NCI-H1417 (cell line): Measurements from ENCODE around the gene STK11.

Experiments used
- DNase-seq, 3 experiments: peaks; one replicate each; lab custom pipeline; 2025; lab: John Stamatoyannopoulos, UW

The STK11 gene

DNA sequence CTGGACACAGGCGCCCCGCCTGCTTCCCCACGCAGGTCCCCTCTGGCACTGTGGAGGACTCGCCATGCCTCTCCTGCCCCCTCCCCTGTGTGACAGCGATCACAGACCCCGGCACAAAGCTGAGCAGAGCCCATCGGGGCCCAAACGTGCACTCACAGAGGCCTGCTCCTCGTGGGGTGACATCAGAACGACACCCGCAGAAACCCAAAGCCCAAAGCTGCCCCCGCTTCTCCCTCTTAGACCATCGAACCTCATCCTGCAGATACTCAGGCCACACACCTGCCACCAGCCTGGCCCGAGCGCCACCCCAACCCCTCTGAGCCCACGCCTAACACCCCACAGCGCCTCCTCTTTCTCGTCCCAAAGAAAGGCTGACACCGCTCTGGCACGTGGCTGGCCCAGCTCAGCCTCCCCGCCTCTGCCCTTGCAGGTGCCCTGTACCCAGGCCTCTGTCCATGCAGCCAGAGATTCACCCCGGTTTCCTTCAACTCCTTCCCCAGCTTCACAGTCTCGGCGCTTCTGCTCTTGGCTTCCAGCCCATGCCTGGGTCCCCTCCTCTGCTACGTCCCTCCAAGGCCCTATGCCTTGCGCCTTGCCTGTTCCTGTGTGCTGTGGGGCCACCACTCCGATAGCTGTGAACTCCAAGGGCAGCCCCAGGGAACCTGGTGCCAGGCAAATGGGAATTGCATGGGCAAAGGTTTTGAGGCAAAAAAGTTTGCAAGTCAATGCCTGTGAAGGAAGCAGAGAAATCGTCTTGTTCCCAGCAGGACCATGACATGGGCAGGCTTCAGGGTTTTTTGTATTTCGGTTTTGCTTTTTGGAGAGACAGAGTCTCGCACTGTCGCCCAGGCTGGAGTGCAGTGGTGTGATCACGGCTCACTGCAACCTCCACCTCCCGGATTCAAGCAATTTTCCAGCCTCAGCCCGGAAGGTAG is 33.1 kb downstream of the STK11 start:
- DNase-seq, result no peak

- no peak for DNase-seq
Measured at GRCh38 chr19:1239420-1239795, 33.8 kb downstream of the STK11 start.

GRCh38 chr19:1239796-1240737 is 34.5 kb downstream of the STK11 start:
- DNase-seq, result peak; percentile 94 to 97 (median 95)

DNA sequence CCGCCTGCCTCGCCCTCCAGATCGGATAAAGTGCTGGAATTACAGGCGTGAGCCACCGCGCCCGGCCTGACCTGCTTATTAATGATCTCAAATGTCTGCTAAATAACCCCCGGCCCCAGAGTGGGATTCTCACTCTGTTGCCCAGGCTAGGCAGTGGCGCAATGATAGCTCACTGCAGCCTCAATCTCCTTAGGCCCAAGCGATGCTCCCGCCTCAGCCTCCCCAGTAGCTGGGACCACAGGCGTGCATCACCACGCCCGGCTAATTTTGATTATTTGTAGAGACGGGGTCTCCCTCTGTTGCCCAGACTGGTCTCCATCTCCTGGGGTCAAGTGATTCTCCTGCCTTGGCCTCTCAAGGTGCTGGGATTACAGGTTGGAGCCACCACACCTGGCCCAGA is 35.3 kb downstream of the STK11 start:
- DNase-seq, result no peak

DNA sequence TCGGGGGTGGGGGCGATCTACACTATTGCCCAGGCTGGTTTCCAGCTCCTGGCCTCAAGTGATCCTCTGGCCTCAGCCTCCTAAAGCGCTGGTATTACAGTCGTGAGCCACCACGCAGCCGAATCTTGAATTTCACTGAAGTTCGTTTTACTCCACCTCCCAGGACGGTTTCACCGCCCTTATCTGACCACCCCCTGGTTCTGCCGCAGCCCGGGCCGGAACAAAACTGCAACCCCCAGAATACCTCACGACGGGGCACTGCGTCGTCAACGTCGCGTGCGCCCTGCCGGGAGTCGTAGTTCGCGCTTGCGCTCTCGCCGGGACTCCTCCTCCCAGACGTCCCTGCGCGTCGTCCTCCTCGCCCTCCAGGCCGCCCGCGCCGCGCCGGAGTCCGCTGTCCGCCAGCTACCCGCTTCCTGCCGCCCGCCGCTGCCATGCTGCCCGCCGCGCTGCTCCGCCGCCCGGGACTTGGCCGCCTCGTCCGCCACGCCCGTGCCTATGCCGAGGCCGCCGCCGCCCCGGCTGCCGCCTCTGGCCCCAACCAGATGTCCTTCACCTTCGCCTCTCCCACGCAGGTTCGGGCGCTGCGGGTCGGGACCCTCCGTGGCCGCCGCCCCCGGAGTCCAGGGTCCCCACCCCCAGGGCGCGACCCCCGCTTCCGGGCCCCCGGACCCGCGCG is 36.0 kb downstream of the STK11 start, which contains the start of gene ATP5F1D:
TSS of gene ATP5F1D (plus strand) at position 335 of the 679 bp plus-strand sequence. CDS start at position 435, 100 bp downstream.
- DNase-seq, result peak; percentile 92 to 96 (median 94)

DNA sequence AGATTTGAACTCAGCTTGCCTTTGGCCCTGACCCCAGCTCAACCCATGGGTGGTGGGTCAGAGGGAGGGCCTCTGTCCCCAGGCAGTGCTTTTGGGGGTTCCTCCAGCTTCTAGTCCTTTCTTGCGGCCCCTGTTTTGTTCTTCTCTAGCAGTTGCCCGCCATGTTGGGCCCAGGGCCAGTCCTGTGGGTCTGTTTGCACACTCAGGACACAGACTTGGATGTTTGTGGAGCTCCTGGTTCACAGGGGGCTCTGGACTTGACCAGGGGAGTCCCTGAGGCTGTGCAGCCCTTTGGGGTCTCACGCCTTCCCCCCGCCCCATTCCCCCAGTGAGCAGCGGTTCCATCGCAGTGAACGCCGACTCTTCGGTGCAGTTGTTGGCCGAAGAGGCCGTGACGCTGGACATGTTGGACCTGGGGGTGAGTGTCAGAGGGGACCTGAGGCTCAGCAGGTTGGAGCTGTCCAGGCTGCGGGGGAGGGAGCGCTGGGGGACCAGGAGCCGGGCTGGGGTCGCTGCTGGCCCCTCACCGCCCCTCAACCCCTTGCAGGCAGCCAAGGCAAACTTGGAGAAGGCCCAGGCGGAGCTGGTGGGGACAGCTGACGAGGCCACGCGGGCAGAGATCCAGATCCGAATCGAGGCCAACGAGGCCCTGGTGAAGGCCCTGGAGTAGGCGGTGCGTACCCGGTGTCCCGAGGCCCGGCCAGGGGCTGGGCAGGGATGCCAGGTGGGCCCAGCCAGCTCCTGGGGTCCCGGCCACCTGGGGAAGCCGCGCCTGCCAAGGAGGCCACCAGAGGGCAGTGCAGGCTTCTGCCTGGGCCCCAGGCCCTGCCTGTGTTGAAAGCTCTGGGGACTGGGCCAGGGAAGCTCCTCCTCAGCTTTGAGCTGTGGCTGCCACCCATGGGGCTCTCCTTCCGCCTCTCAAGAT is 38.5 kb downstream of the STK11 start:
- peak; percentile 54 to 78 (median 65) for DNase-seq

DNA sequence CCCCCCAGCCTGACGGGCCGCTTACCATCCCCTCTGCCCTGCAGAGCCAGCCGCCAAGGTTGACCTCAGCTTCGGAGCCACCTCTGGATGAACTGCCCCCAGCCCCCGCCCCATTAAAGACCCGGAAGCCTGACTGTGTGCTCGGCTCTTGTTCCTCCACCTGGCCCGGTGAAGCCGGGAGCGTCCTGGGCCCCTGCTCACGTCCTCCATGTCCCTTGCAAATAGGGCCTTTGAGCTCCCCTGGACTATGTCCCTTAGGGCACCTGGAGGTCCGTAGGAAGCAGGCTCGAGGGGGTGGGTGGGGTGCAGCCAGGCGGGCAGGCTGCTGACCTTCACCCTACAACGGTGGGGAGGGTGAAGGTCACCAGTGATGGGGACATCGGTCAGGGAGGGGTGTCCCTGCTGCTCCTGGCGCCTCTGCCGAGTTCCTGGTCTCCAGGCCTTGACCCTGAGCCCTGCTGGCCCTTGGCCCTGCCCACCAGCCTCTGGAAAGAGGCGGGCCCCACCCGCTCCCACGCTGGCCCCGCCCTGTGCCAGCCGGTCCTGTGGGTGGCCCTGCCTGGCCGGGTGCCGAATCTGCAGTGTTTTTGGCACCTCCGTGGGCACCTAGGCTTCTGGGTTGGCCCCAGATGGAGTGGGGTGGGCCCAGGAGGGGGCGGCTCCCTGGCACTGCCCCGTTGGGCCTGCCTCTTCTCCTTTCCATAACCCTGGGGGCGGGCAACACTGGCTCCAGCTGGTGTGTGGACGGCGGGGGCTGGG is 39.3 kb downstream of the STK11 start:
- no peak for DNase-seq

DNA sequence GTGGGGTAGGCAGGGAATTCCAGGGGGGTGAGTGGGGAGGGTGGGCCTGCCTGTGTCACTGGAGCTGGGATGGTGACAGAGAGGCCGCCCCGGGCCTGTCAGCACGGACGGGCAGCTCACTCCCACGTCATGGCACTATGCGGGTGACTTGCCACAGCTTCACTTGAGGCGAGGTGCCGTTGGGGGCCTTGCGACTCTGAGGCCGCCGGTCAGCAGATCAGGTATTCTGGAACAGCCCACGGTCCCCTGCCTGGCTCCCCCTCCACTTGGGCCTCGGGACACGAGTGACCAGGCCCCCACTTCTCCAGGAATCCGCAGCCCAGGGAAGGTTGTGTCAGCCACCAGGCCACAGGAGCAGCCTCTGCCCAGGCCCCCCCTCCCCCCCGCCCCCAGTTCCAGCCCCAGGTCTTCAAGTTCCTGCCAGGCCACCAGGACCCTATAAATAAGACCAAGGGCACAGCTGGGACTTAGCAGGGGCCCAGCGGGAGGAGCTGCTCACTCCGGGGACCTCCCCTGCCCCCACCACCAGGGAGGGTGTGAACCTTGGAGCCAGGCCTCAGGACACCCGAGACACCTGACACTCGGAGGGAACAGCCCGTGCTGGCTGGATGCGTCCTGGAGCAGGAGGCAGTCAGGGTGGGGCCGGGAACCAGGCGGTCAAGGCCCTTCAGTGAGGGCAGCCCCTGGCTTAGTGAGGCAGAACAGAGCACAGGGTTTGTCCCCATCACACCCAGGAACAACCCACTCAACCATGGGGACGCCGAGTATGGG is 40.1 kb downstream of the STK11 start:
- no peak for DNase-seq

DNA sequence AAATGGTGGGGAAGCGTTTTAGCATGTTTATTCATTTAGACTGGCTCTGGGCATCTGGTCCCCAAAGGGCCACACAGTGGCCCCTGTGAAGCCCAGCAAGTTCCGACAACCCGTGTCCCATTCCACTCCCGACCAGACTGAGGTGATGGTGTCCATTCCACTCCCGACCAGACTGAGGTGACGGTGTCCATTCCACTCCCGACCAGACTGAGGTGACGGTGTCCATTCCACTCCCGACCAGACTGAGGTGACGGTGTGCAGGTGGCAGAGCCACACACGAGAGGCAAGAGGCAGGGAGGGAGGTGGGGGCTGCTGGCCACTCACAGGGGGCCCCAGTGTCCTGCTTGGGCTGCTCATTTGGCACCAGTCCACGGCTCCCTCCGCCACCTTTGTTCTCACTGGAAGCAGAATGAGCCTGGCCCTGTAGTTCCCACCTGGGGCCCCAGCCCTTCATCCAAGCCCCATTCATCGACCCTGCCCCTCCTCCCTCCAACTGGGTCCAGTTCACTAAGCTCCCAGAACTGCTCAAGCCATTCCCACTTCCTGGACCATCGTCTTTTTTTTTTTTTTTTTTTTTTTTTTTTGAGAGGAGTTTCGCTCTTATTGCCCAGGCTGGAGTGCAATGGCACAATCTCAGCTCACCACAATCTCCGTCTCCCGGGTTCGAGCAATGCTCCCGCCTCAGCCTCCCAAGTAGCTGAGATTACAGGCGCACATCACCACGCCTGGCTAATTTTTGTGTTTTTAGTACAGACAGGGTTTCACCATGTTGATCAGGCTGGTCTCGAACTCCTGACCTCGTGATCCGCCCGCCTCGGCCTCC is 40.9 kb downstream of the STK11 start:
- peak in 1 of 3 experiments; percentile 40 for DNase-seq

GRCh38 chr19:1247748-1248138 is 42.2 kb downstream of the STK11 start:
- no peak for DNase-seq

DNA sequence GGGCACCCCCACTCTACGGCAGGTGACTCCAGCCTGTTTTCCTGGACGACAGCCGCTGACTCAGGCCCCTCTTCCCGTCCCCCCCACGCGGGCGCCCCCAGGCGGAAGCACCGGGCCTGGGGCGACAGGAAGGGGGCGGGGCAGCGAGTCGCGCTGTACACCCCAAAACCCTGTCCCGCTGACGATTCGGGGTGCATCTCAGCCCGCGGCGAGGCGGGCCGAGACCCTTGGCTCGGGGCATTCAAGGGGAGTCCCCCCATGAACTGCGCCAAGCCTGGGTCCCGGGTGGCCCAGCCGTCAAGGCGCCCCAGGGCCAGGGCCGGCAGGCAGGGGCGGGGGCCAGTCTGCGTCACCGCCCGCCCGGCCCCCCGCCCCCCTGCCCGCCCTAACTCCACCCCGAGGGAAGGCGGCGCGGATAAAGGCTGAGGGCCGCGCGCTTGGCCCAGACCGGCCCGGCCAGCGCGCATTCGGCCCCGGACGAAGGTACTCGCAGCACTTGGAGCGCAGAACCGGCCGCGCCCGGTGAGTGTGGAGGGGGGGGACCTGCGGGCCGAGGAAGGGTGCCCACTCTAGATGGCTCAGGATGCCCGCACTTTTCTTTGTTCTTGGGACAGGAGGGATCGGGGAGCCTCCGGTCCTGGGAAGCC is 42.7 kb downstream of the STK11 start, which contains the start of gene MIDN:
TSS of gene MIDN (plus strand) at position 445 of the 647 bp plus-strand sequence. CDS start 1,714 bp downstream, outside the sequence.
- peak; percentile 84 to 94 (median 93) for DNase-seq

GRCh38 chr19:1248786-1249297 is 43.3 kb downstream of the STK11 start:
- peak; percentile 91 to 96 (median 95) for DNase-seq

DNA sequence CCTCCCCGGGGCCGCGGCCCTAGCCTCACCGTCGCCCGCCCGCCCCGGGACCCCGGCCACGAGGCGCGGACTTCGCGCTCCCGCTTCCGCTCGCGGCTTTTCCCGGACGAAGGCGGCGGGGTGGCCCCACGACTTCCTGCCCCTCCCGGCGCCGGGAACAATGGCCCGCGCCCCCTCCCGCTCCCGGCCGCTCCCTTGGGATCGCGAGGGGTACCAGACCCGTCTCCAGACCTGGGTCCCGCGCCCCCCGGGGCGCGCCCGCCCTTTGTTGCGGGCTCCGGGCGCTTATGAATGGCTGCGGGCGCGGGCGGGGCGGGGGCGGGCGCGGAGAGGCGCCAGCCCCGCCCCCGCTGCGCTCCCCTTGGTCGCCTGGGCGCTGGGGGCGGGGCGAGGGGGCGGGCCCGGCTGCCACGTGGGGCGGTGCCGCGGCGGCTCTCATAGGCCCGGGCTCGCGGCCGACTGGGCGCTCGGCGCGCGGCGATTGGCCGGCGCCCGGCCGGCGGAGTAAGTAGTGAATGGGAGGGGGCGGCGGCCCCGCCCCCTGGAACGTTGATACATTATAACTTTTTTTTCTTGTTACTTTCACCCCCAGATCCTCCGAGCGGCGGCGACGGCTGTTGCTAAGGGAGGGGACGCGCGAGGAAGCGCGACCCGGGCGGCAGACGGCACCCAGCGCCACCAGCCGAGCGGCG is 43.9 kb downstream of the STK11 start:
- DNase-seq, result peak; percentile 98

DNA sequence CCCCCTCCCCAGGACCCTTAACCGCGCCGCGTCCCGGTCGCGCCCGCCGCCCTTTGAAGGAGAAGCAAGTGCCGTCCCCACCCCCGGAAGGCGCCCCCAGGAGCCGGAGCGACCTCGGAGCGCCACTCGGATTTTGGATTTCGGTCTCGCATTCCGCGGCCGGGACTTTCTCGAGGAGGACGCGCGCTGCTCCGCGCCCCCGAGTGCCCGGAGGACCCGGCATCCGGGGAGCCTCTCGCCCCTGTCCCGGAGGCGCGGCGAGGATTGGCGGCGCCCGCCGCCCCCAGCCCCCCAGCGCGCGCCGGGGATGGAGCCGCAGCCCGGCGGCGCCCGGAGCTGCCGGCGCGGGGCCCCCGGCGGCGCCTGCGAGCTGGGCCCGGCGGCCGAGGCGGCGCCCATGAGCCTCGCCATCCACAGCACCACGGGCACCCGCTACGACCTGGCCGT is 44.4 kb downstream of the STK11 start:
- no peak for DNase-seq

GRCh38 chr19:1250437-1251260 is 45.1 kb downstream of the STK11 start:
- DNase-seq, result peak; percentile 57 to 96 (median 94)
